Neural progenitor cell (in vitro differentiated cells): ENCODE results near the gene GNA15.

Source experiments
- EZH2phosphoT487 ChIP-seq: fragments of 200-600 bp; sonication (generic); IDR thresholded peaks from 2 replicates; pipeline ENCODE4 v1.6.1; 2017; ENCODE audit warnings: antibody characterized with exemption
- TF ChIP-seq, protein P1 (sequence below): fragments of 200-600 bp; sonication (generic); IDR thresholded peaks from 2 replicates; pipeline ENCODE4 v1.5.1; 2017; ENCODE audit warnings: antibody characterized with exemption, mild to moderate bottlenecking

DNA sequence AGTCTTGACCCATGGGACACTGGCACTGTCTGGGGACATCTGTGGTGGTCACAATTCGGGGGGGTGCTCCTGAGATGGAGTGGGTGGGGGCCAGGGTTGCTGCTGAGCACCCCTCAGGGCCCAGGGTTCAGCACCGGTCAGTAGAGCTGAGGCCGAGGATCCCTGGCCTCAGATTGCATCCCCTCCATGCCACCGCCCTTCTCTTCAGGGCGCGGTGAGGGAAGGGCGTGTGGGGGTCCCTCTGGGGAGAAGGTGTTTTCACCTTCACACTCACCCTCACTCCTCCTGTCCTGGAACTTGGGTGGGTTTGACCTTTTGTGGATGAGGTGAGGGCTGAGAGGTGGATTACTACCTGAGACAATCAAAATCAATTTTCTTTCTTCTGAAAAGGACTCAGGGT is 28.2 kb upstream of the GNA15 start:
- TF ChIP-seq, protein P1, sequence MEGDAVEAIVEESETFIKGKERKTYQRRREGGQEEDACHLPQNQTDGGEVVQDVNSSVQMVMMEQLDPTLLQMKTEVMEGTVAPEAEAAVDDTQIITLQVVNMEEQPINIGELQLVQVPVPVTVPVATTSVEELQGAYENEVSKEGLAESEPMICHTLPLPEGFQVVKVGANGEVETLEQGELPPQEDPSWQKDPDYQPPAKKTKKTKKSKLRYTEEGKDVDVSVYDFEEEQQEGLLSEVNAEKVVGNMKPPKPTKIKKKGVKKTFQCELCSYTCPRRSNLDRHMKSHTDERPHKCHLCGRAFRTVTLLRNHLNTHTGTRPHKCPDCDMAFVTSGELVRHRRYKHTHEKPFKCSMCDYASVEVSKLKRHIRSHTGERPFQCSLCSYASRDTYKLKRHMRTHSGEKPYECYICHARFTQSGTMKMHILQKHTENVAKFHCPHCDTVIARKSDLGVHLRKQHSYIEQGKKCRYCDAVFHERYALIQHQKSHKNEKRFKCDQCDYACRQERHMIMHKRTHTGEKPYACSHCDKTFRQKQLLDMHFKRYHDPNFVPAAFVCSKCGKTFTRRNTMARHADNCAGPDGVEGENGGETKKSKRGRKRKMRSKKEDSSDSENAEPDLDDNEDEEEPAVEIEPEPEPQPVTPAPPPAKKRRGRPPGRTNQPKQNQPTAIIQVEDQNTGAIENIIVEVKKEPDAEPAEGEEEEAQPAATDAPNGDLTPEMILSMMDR, result no peak
- TF ChIP-seq EZH2phosphoT487, result no peak
